ENCODE measurements around the gene MLX.
"Not testable (repeated sequence)": the region's sequence is repeated elsewhere in the genome, so short reads cannot be mapped to it uniquely, and the experiment has no call there.

Gene MLX

DNA sequence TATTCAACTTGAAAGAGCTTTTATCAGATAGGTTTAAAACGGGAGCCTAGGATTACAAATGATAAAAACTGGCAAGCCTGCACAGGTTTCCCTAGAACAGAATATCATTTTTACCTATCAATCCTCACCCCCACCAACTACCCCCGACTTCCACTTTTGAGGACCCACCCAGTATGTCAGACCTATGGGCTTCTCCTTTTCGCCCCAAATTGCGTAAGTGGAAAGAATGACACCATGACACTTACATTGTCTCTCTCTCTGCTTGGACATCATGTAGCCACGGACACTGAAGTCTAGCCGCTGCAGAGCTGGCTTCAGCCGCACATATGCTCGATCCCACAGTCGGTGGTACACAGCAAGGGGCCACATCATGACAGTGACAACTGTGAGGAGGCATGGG, 18.0 kb downstream of the MLX start:
- DNase-seq, result no peak

GRCh38 chr17:42585353-42585752, 18.5 kb downstream of the MLX start:
- DNase-seq, result no peak

- DNase-seq, result no peak
Observed at GRCh38 chr17:42586514-42587230, 19.8 kb downstream of the MLX start.

DNA sequence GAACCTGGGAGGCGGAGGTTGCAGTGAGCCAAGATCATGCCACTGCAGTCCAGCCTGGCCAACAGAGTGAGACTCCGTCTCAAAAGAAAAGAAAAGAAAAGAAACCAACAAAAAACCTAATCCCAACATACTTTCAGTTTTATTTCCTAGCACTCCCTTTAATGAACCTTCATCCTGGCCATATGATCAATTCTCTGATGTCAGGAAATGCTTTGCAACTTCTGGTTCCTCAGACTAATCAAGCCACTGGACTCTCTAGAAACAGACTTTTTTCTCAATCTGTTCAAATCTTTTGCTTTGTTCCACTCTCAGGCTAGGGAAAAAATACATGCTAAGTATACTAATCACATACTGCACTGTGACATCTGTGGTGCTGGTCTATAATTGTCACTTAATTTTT, 24.0 kb downstream of the MLX start:
- no peak for DNase-seq

GRCh38 chr17:42591411-42591810, 24.5 kb downstream of the MLX start:
- no peak for DNase-seq

DNA sequence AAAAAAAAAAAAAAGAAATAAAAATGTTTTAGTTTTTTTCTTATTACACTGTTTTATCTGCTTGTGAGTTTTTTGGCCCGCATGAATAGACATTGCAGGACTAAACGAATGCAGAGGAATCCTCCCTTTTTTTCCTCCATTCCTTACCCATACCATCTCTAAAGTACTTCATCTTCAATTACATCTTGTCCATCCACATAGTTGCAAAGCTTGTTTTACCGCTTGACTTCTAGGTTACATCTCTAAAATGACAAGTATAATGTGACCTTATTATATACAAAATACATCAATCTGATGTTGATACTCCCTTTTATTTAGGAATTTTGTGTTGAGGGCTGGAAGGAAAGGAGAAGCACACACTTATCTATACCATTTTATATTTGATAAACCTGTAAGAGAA, 29.5 kb downstream of the MLX start:
- no peak for DNase-seq

GRCh38 chr17:42598905-42599304, 32.0 kb downstream of the MLX start:
- no peak for DNase-seq

DNA sequence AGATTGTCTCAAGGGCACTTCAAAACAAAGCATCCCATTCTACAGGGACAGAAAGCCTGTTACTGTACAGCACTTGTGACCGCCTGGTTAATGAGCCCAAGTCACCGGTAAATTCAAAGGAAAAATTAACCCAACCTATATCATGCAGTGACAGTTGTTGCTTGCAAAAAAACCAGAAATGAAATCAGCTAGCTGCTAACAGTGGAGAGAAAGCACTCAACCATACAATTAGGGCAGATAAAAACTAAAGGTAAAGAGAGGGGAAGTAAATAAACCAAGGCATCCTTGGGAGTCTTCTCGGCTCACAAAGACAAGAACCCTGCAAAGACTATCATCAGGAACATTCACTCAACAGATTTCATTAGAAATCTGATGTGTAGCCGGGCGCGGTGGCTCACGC, 36.4 kb downstream of the MLX start:
- DNase-seq, result no peak

DNA sequence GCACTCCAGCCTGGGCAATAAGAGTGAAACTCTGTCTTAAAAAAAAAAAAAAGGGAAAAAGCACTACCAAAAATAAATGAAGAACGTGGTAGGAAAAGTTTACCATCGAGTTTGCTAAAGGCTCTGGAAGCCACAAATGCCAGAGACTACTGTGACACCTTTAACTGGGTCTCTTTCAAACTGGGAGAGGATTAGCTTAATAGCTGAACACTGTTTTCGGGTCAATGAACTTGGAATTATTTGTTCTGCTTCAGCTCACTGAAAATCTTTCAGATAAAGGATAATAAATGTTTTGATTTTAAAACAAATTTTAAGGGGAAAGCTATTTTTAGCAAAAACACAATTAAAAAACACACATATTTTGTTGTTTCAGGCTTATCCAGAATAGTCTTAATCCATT, 40.9 kb downstream of the MLX start:
- DNase-seq, result no peak

- no peak for DNase-seq
Observed at GRCh38 chr17:42608305-42609181, 41.6 kb downstream of the MLX start.

GRCh38 chr17:42609182-42609813, 42.4 kb downstream of the MLX start, which contains the start of the genes RETREG3 and TUBG1:
TSS of gene RETREG3 (minus strand) at chr17:42609374. CDS start at chr17:42609324, 50 bp downstream.
TSS of gene TUBG1 (plus strand) at chr17:42609683. CDS start at chr17:42609738, 55 bp downstream.
- peak; percentile 99 for DNase-seq

GRCh38 chr17:42609814-42610801, 43.2 kb downstream of the MLX start:
- peak; percentile 34 for DNase-seq

GRCh38 chr17:42612013-42612412, 45.1 kb downstream of the MLX start:
- DNase-seq, result no peak

GRCh38 chr17:42613699-42614295, 46.9 kb downstream of the MLX start:
- DNase-seq, result no peak

DNA sequence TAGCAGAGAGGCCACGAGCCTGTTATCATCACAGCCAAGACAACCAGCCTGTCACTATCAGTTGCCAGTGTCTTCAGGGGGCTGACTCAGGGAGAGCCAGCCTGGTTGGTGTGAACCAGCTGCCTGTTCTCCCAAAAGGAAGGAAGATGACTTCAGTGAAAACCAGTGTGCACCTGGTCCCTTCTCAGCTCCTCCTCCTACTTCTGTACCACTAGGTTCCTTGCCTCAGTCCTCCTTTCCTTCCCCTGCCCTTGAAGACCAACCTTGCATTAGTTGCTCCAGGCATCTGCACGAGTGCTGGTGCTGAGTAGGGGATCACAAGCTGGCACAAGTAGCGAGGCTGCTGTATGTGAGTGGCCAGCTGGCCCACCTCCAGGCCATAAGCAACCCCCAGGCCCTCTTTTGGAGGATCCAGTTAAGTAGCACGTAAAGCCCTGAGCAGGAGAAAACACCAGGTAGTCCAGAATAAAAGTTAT, 51.1 kb downstream of the MLX start:
- DNase-seq, result no peak

DNA sequence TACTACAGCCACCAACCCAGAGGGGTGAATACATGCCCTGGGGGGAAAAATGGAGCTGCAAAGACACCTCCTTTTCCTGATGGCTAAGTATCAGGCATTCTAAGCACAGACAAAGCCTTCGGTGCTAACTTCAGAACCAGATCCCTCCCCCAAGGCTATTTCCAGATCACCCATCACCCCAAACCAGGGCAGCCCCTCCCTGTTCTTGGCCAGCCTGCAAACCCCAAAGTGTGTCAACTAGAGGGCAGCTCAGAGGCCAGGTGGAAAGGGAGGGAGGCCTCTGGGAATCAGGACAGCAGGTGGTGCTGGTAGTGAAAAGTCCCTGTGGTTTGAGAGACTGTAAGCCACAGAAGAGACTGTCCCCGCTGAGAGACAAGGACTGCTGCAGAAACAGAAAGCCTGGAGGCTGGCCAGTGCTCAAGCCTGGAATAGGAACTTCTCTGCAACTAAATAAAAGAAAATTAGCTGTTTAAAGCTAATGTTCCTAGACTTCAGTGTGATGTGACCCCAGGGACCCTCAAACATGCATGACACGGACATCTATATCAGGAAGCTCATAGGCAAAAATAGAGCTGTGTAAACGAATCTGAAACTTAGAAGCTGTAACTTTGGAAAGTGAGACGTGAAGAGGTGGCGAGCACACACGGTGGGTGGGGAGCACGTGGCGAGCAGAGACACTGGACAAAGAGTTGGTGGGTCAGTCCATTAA, 51.7 kb downstream of the MLX start:
- DNase-seq, result peak; percentile 20

- not testable (repeated sequence) for DNase-seq
Observed at GRCh38 chr17:42621987-42622386, 55.1 kb downstream of the MLX start.

All from NCI-H345 (cell line).